Body of pancreas (tissue), 4 donors: ENCODE data around the gene HRH3. TPM values are rescaled to one million over a fixed set of nuclear protein-coding genes. Genes with fewer than 3 reads are reported as not detected.

ENCODE experiments used
- ATAC-seq: fragments of 150-250 bp; one replicate; pipeline ENCODE4 v1.9.1; 2016
- DNase-seq, 4 donors: peaks; one replicate each; pipeline ENCODE4 v3.0.0-alpha.2; 2019
- H3K27ac ChIP-seq, 4 donors: fragments of 200-600 bp; sonication (generic); 1 replicate in 3 of 4; 2 replicates in 1 of 4; pipeline versions ENCODE4 v1.5.1 to v1.6.1; 2016 to 2019; ENCODE audit warnings: mild to moderate bottlenecking in 1 of 4, mixed read lengths in 1 of 4, moderate library complexity in 1 of 4
- H3K27me3 ChIP-seq, 2 donors: fragments of 200-600 bp; sonication (generic); one replicate each; pipeline ENCODE4 v1.6.0; 2016; ENCODE audit warnings: mild to moderate bottlenecking in 1 of 2
- H3K36me3 ChIP-seq, 2 donors: fragments of 200-600 bp; sonication (generic); replicated peaks in 1 of 2; 2 replicates each; pipeline ENCODE4 v1.5.1; 2016; ENCODE audit warnings: low read depth in 2 of 2; ENCODE audit not compliant: insufficient read depth in 1 of 2
- H3K4me1 ChIP-seq: fragments of 200-600 bp; sonication (generic); one replicate; pipeline ENCODE4 v1.6.0; 2016
- H3K4me3 ChIP-seq, 2 donors: fragments of 200-600 bp; sonication (generic); 1 replicate in 1 of 2; 2 replicates in 1 of 2; pipeline ENCODE4 v1.5.1; 2016 to 2019
- H3K9me3 ChIP-seq, 3 donors: fragments of 200-600 bp; sonication (generic); 1 replicate in 2 of 3; 2 replicates in 1 of 3; pipeline ENCODE4 v1.5.1; 2016
- CTCF ChIP-seq, 7 experiments: fragments of 450-650 bp in 4 of 7; fragments of 200-600 bp in 3 of 7; sonication (generic) in 3 of 7; IDR thresholded peaks; one replicate each; pipeline ENCODE4 v1.5.1; 2016 to 2019; ENCODE audit warnings: antibody characterized with exemption in 7 of 7
- POLR2A ChIP-seq, 3 donors: fragments of 450-650 bp; IDR thresholded peaks; one replicate each; pipeline ENCODE4 v1.6.1; 2016; ENCODE audit warnings: antibody characterized with exemption in 3 of 3, mild to moderate bottlenecking in 2 of 3
- WGBS, 2 donors: methylation state at CpG; one replicate each; pipeline ENCODE4 v1.1.5; 2017; 5-methylcytosine and 5-hydroxymethylcytosine counted together
- intact Hi-C: fragments of 100-400 bp; cut with DNase I; formaldehyde crosslinking; loops from one replicate; pipeline ENCODE4 v1.15.1; 2023
- total RNA-seq, 2 donors: library from RNA; depleted of rRNA; stranded (reverse); fragments of >200 nt; gene quantifications; one replicate each; pipeline ENCODE4 v1.1.0, GENCODE V29; 2016

HRH3 gene
- total RNA-seq, 2 donors from 2014 or later, result 0.33 TPM; not detected in 1

GRCh38 chr20:62178316-62179161 is 41.5 kb downstream of the HRH3 start:
- intact Hi-C loops, result no loop called here
- ATAC-seq (no peak), DNase-seq (no peak)
- Histone ChIP-seq H3K27me3 (no peaks in the 10 kb centered on the region), H3K4me1 (peaks cover 11% of the 10 kb centered on the region), H3K4me3 (no peak overlapping the region), H3K9me3 (no peaks in the 10 kb centered on the region), H3K36me3 (peaks cover 0 to 9% of the 10 kb centered on the region in 2 donors), H3K27ac (no peak overlapping the region)
- TF ChIP-seq POLR2A (IDR thresholded peaks at IDR 0.05) (no peak), CTCF (IDR thresholded peaks at IDR 0.05) (no peak)
- WGBS, 2 donors, result 80 to 90% methylated on average over 11 to 19 of the region's 19 CpGs

GRCh38 chr20:62177307-62177706 is 42.8 kb downstream of the HRH3 start:
- ATAC-seq (no peak), DNase-seq (no peak)
- 91 to 92% methylated on average over 9 of the region's 9 CpGs for WGBS, 2 donors
- TF ChIP-seq CTCF (IDR thresholded peaks at IDR 0.05) (no peak), POLR2A (IDR thresholded peaks at IDR 0.05) (no peak)
- H3K27me3 ChIP-seq, result no peaks in the 10 kb centered on the region
- H3K9me3 ChIP-seq, result no peaks in the 10 kb centered on the region
- intact Hi-C loops, result no loop called here
- H3K4me3 ChIP-seq, result no peak overlapping the region
- H3K4me1 ChIP-seq, result peaks cover 6% of the 10 kb centered on the region
- H3K27ac ChIP-seq, result no peak overlapping the region
- H3K36me3 ChIP-seq, result peaks cover 0 to 9% of the 10 kb centered on the region in 2 donors

GRCh38 chr20:62176866-62177265 is 43.2 kb downstream of the HRH3 start:
- ATAC-seq (no peak), DNase-seq (no peak)
- peaks cover 0 to 9% of the 10 kb centered on the region in 2 donors for H3K36me3 ChIP-seq
- intact Hi-C loops, result no loop called here
- peaks cover 2% of the 10 kb centered on the region for H3K4me1 ChIP-seq
- no peak overlapping the region for H3K4me3 ChIP-seq
- TF ChIP-seq CTCF (IDR thresholded peaks at IDR 0.05) (no peak), POLR2A (IDR thresholded peaks at IDR 0.05) (no peak)
- no peaks in the 10 kb centered on the region for H3K9me3 ChIP-seq
- 86 to 89% methylated on average over 15 of the region's 15 CpGs for WGBS, 2 donors
- H3K27ac ChIP-seq, result no peak overlapping the region
- no peaks in the 10 kb centered on the region for H3K27me3 ChIP-seq

GRCh38 chr20:62175711-62176110 is 44.4 kb downstream of the HRH3 start:
- H3K27ac ChIP-seq, result no peak overlapping the region
- no peaks in the 10 kb centered on the region for H3K27me3 ChIP-seq
- H3K4me3 ChIP-seq, result no peak overlapping the region
- WGBS, 2 donors, result 78 to 90% methylated on average over 6 to 10 of the region's 10 CpGs
- ATAC-seq, result no peak
- H3K4me1 ChIP-seq, result no peaks in the 10 kb centered on the region
- no peaks in the 10 kb centered on the region for H3K9me3 ChIP-seq
- intact Hi-C loops, result no loop called here
- DNase-seq, result no peak
- H3K36me3 ChIP-seq, result peaks cover 0 to 9% of the 10 kb centered on the region in 2 donors
- TF ChIP-seq POLR2A (IDR thresholded peaks at IDR 0.05) (no peak), CTCF (IDR thresholded peaks at IDR 0.05) (no peak)
